ENCODE data around the gene UBA3. TPM values are rescaled to one million over a fixed set of nuclear protein-coding genes. Genes with fewer than 3 reads are reported as not detected.

UBA3 gene
- total RNA-seq, 1 experiment from 2014 or later: 67.2 TPM

GRCh38 chr3:69012800-69013252, 67.3 kb downstream of the UBA3 start:
- Histone ChIP-seq H3K9me3 (ENCODE audit: control insufficient read depth, low read depth, low read length) (no peaks in the 10 kb centered on the region), H2BK120ac (ENCODE audit: low read depth, low read length, poor library complexity, severe bottlenecking) (no peak overlapping the region), H3K79me2 (ENCODE audit: insufficient read depth, low read length) (no peaks in the 10 kb centered on the region), H2AK5ac (ENCODE audit: insufficient read length, low read length) (no peak overlapping the region), H3K9ac (ENCODE audit: extremely low read depth, insufficient read length, low read length) (peak overlapping the region; percentile 33), H3K23ac (ENCODE audit: insufficient read length, low read depth, low read length) (no peak overlapping the region), H4K20me1 (ENCODE audit: control insufficient read depth, insufficient read depth, insufficient read length) (no peaks in the 10 kb centered on the region), H3K4me2 (ENCODE audit: insufficient read depth, insufficient read length, low read length) (peak overlapping the region; percentile 67), H3K18ac (ENCODE audit: insufficient read length, low read depth, low read length) (peak overlapping the region; percentile 3), H3K14ac (ENCODE audit: insufficient read depth, low read length) (peak overlapping the region; percentile 59), H2BK5ac (ENCODE audit: insufficient read length, low read length) (no peak overlapping the region), H2BK20ac (ENCODE audit: low read depth, low read length, poor library complexity, severe bottlenecking) (no peak overlapping the region), H4K91ac (ENCODE audit: insufficient read length, low read depth, low read length) (no peak overlapping the region), H3K56ac (ENCODE audit: insufficient read length, low read depth, low read length) (no peak overlapping the region), H3K79me1 (ENCODE audit: insufficient read depth, low read depth, low read length, poor library complexity, severe bottlenecking) (no peaks in the 10 kb centered on the region), H2BK15ac (ENCODE audit: low read depth, low read length) (no peak overlapping the region), H3K4ac (ENCODE audit: low read depth, low read length) (no peak overlapping the region), H3T11ph (ENCODE audit: low read length) (no peak overlapping the region), H3K4me1 (ENCODE audit: insufficient read depth, low read length) (peaks cover 11% of the 10 kb centered on the region; the same call in 1 of the 2 replicates), H2BK12ac (ENCODE audit: insufficient read length, low read depth, low read length) (no peak overlapping the region), H2AFZ (ENCODE audit: low read length) (no peak overlapping the region), H4K8ac (replicated peaks; ENCODE audit: insufficient read length, low read depth, low read length) (no peak overlapping the region), H3K27me3 (ENCODE audit: insufficient read depth, low read length) (no peaks in the 10 kb centered on the region), H3K27ac (ENCODE audit: insufficient read length, low read depth, low read length) (no peak overlapping the region), H4K5ac (ENCODE audit: insufficient read length, low read depth, low read length) (no peak overlapping the region), H3K23me2 (ENCODE audit: insufficient read length, low read depth, low read length, poor library complexity, severe bottlenecking) (peaks cover 4% of the 10 kb centered on the region)
- WGBS (ENCODE audit: extremely low coverage, insufficient read length, low lambda C conversion rate): no CpG with 5 or more reads among the region's 36 CpGs
- peak; percentile 61 for DNase-seq
- H3K36me3 Mint-ChIP-seq (ENCODE audit: insufficient read depth in 1 of 3, low read depth in 3 of 3): peaks cover 4 to 16% (median 10%) of the 10 kb centered on the region in 3 experiments
- H3K9me3 Mint-ChIP-seq: 0 out of 5 replicates have a peak, but pooled peaks cover 0 to 3% of the 10 kb centered on the region in 2 experiments
- H3K4me1 Mint-ChIP-seq: peaks cover 57 to 58% of the 10 kb centered on the region in 2 experiments
- H3K4me3 Mint-ChIP-seq: peak overlapping the region; percentile 72 to 82
- no peak for TF ChIP-seq CTCF (conservative IDR thresholded peaks at IDR 0.05)
- H3K27ac Mint-ChIP-seq: peak overlapping the region in 2 of 3 experiments; percentile 65 to 66; a peak in 3 of 7 replicates
- H3K27me3 Mint-ChIP-seq (ENCODE audit: low read depth): no peaks in the 10 kb centered on the region
